ENCODE measurements around the gene AS3MT.

- TF ChIP-seq POLR2AphosphoS5 (IDR thresholded peaks at IDR 0.05; ENCODE audit: low read depth, low read length) (no peak), CTCF (IDR thresholded peaks at IDR 0.05) (no peak)
These were observed 76.2 kb downstream of the AS3MT start for GRCh38 chr10:102945449-102945848.

Data from SK-N-SH (cell line).